ENCODE data around the gene PEX13.

DNA sequence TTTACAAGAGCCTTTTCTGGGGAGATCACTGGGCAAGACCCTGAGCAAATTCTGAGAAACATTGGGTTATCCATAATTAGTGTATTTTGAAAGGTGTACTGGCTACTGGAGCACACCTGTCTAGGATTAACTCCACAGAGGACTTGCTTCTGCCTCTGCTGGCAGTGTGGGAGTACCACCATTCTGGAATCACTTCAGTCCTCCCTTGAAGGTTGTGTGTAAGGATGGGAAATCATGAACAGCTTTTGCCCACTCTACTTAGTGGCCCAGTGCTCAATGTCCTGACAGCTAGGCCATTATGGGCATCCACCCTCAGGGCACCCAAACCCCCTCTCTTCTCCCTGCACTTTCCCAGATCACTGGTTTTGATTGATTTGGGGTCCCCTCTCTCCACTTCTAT is 40.0 kb downstream of the PEX13 start:
- TF ChIP-seq GATA2 (IDR thresholded peaks at IDR 0.05; ENCODE audit: low read depth, low read length) (no peak), GATA3 (IDR thresholded peaks at IDR 0.05; ENCODE audit: low read depth, low read length) (no peak)

Data from SH-SY5Y (cell line).